OCI-LY7 (cell line): ENCODE data around the gene TEX29. TPM values are rescaled to one million over a fixed set of nuclear protein-coding genes. Genes with fewer than 3 reads are reported as not detected.

Source experiments
- BruUV-seq: library from RNA; stranded (reverse); fragments of 400-500 nt; replicated peaks from 2 replicates; lab custom pipeline; 2021; lab: Mats Ljungman, UMichigan
- CTCF ChIA-PET: fragments of 300-600 bp; sonication (Branson Sonifier 250); formaldehyde crosslinking; loops from one replicate; lab custom pipeline; 2022; ENCODE audit warnings: antibody characterized with exemption; ENCODE audit not compliant: unreplicated experiment; lab: Charles Lee
- POLR2A ChIA-PET: fragments of 300-600 bp; sonication (Branson Sonifier 250); formaldehyde crosslinking; loops from one replicate; lab custom pipeline; 2022; ENCODE audit warnings: antibody characterized with exemption; lab: Charles Lee
- DNase-seq: peaks from one replicate; pipeline ENCODE4 v3.0.0-alpha.2; 2015; ENCODE audit warnings: low spot score
- H2AFZ ChIP-seq: fragments of 200-600 bp; sonication (generic), shearing (Covaris generic); 2 replicates; pipeline ENCODE4 v1.6.1; 2014; ENCODE audit warnings: mild to moderate bottlenecking, antibody characterized with exemption, low read length, moderate library complexity
- H3K27ac ChIP-seq: fragments of 200-600 bp; sonication (generic); 2 replicates; pipeline ENCODE4 v1.5.1; 2014; ENCODE audit warnings: mixed run types, low read depth, mild to moderate bottlenecking, moderate library complexity, low read length, inconsistent platforms; ENCODE audit not compliant: poor library complexity, severe bottlenecking
- H3K36me3 ChIP-seq: fragments of 200-600 bp; sonication (generic); 2 replicates; pipeline ENCODE4 v1.6.1; 2014; ENCODE audit warnings: mild to moderate bottlenecking, antibody characterized with exemption, low read length, moderate library complexity, mixed read lengths; ENCODE audit not compliant: insufficient read depth
- H3K4me1 ChIP-seq: fragments of 200-600 bp; sonication (generic); 2 replicates; pipeline ENCODE4 v1.5.1; 2014; ENCODE audit warnings: mild to moderate bottlenecking, low read length; ENCODE audit not compliant: insufficient read depth, poor library complexity, severe bottlenecking
- H3K4me2 ChIP-seq: fragments of 200-600 bp; sonication (generic); 2 replicates; pipeline ENCODE4 v1.6.1; 2014; ENCODE audit warnings: mild to moderate bottlenecking, low read length
- H3K4me3 ChIP-seq: fragments of 200-600 bp; sonication (generic); 2 replicates; pipeline ENCODE4 v1.5.1; 2014; ENCODE audit warnings: mild to moderate bottlenecking, low read depth, low read length; ENCODE audit not compliant: poor library complexity, severe bottlenecking
- H3K79me2 ChIP-seq: fragments of 200-600 bp; sonication (generic); 2 replicates; pipeline ENCODE4 v1.6.1; 2016; ENCODE audit warnings: low read depth, mild to moderate bottlenecking, low read length, moderate library complexity, mixed read lengths; ENCODE audit not compliant: insufficient read depth
- H3K9me2 ChIP-seq: fragments of 200-600 bp; sonication (generic); 2 replicates; pipeline ENCODE4 v1.6.1; 2016; ENCODE audit warnings: mild to moderate bottlenecking, low read length, mixed read lengths; ENCODE audit not compliant: insufficient read depth
- H3K9me3 ChIP-seq: fragments of 200-600 bp; sonication (generic); 2 replicates; pipeline ENCODE4 v1.6.1; 2014; ENCODE audit warnings: mild to moderate bottlenecking, mixed run types, low read length, mixed read lengths
- H4K20me1 ChIP-seq: fragments of 200-600 bp; sonication (generic); 2 replicates; pipeline ENCODE4 v1.6.1; 2014; ENCODE audit warnings: mild to moderate bottlenecking, antibody characterized with exemption, low read length, moderate library complexity, mixed read lengths; ENCODE audit not compliant: insufficient read depth
- EZH2phosphoT487 ChIP-seq: fragments of 200-600 bp; sonication (generic); IDR thresholded peaks from 2 replicates; pipeline ENCODE4 v1.6.1; 2018; ENCODE audit warnings: low read depth, borderline replicate concordance, mild to moderate bottlenecking, mixed run types, antibody characterized with exemption, low read length, moderate library complexity, mixed read lengths
- intact Hi-C: fragments of 100-400 bp; cut with micrococcal nuclease; formaldehyde crosslinking; loops from one replicate; pipeline ENCODE4 v1.10.0; 2022; ENCODE audit not compliant: unreplicated experiment
- total RNA-seq, 2 experiments: library from RNA; depleted of rRNA in 1 of 2; stranded (reverse); fragments of >200 nt in 1 of 2; shearing (Covaris generic) in 1 of 2; gene quantifications; 2 replicates each; pipeline ENCODE4 v1.2.3, GENCODE V29; 2014 to 2022
- TF ChIP-seq, protein P1 (sequence below): fragments of 200-600 bp; sonication (generic); conservative IDR thresholded peaks from 2 replicates; pipeline ENCODE4 v1.5.1; 2014; ENCODE audit warnings: mild to moderate bottlenecking, antibody characterized with exemption, low read length, moderate library complexity, mixed read lengths

TEX29 gene
- total RNA-seq, 2 experiments from 2014 or later: not detected

DNA sequence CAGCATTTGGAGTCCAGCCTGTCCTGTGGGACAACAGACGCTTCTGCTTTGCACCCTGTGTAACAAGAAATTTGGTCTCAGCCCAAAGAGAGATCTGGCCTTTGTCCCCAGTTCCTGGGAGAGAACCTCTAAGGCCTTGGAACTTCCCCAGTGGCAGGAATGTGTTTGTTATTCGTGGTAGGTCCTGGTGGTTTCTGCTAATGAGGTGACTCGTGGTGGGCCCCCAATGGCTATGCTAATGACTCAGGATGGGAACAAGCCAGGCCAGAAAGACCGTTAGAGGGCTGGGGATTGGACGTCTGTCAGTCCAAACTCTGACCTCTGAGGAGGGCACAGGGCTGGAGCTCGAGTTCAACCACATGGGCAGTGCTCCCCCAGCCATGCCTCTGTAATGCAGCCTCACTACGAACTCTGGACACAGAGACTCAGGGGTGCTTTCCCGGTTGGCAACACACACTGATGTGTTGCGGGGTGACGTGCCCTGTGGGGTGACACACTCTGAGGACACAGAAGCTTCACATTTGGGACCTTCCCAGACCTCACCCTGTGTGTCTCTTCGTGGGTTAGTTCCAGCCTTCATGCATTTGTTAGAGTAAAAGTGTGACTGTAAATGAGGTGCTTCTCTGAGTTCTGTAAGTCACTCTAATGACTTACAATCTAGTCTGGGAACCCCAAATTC, 38.9 kb downstream of the TEX29 start:
- no peaks in the 10 kb centered on the region for H4K20me1 ChIP-seq
- TF ChIP-seq, protein P1, sequence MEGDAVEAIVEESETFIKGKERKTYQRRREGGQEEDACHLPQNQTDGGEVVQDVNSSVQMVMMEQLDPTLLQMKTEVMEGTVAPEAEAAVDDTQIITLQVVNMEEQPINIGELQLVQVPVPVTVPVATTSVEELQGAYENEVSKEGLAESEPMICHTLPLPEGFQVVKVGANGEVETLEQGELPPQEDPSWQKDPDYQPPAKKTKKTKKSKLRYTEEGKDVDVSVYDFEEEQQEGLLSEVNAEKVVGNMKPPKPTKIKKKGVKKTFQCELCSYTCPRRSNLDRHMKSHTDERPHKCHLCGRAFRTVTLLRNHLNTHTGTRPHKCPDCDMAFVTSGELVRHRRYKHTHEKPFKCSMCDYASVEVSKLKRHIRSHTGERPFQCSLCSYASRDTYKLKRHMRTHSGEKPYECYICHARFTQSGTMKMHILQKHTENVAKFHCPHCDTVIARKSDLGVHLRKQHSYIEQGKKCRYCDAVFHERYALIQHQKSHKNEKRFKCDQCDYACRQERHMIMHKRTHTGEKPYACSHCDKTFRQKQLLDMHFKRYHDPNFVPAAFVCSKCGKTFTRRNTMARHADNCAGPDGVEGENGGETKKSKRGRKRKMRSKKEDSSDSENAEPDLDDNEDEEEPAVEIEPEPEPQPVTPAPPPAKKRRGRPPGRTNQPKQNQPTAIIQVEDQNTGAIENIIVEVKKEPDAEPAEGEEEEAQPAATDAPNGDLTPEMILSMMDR: no peak
- TF ChIP-seq EZH2phosphoT487: no peak
- H3K4me2 ChIP-seq: no peak overlapping the region
- no peak overlapping the region for H2AFZ ChIP-seq
- POLR2A ChIA-PET: no interaction called here
- no peak for DNase-seq
- BruUV-seq: no TSS peak
- no peaks in the 10 kb centered on the region for H3K9me2 ChIP-seq
- intact Hi-C loops: no loop called here
- no peaks in the 10 kb centered on the region for H3K79me2 ChIP-seq
- no peaks in the 10 kb centered on the region for H3K4me1 ChIP-seq
- CTCF ChIA-PET: no interaction called here
- no peak overlapping the region for H3K27ac ChIP-seq
- no peaks in the 10 kb centered on the region for H3K36me3 ChIP-seq
- no peaks in the 10 kb centered on the region for H3K9me3 ChIP-seq
- H3K4me3 ChIP-seq: no peak overlapping the region

DNA sequence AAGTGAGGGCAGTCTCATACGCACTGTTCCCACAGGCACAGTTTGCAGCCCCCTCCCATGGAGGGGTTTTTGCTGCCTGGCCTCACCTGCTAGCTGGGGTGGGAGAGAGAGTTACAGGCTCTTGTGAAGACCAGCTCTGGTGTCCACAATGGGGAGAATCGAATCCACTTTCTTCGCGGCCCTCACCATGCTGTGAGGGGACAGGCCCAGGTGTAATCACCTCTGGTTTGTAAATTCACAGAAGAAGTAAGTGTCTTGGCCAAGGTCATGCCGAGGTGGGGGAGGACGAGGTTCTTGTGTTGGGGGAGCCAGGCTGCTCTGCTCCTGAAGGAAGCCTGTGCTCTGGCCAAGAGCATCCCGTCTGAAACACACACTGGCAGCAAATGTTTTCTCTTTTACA, 39.5 kb downstream of the TEX29 start:
- TF ChIP-seq EZH2phosphoT487: no peak
- TF ChIP-seq, protein P1: no peak
- H3K4me2 ChIP-seq: no peak overlapping the region
- no peaks in the 10 kb centered on the region for H3K36me3 ChIP-seq
- BruUV-seq: no TSS peak
- H4K20me1 ChIP-seq: no peaks in the 10 kb centered on the region
- H3K79me2 ChIP-seq: no peaks in the 10 kb centered on the region
- ChIA-PET POLR2A (no interaction called here), CTCF (no interaction called here)
- no peak overlapping the region for H2AFZ ChIP-seq
- H3K9me2 ChIP-seq: no peaks in the 10 kb centered on the region
- no peak for DNase-seq
- H3K9me3 ChIP-seq: no peaks in the 10 kb centered on the region
- no peak overlapping the region for H3K4me3 ChIP-seq
- no peak overlapping the region for H3K27ac ChIP-seq
- intact Hi-C loops: no loop called here
- H3K4me1 ChIP-seq: no peaks in the 10 kb centered on the region

DNA sequence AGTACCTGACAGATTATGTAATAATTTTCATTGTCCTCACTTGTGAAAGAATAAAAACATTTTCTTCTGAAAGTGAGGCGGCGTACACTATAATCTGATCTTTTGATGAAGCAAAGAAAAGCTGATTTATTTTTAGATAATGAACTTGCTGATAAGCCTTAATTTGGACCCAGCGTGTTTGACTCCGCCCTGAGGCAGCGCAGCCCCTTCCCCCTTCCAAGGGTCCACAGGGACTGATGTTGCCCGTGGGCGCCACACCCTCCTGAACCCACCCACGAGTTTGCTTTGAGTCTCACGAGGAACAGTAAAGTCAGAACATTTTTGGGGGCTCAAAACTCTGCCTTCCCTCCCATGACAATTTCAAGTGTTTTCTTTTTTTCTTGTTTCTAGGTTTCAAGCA, 40.0 kb downstream of the TEX29 start:
- no peak overlapping the region for H2AFZ ChIP-seq
- H3K36me3 ChIP-seq: no peaks in the 10 kb centered on the region
- TF ChIP-seq, protein P1: no peak
- TF ChIP-seq EZH2phosphoT487: no peak
- DNase-seq: no peak
- BruUV-seq: no TSS peak
- no peak overlapping the region for H3K4me2 ChIP-seq
- no peaks in the 10 kb centered on the region for H4K20me1 ChIP-seq
- H3K27ac ChIP-seq: no peak overlapping the region
- H3K4me3 ChIP-seq: no peak overlapping the region
- no peaks in the 10 kb centered on the region for H3K9me2 ChIP-seq
- CTCF ChIA-PET: no interaction called here
- POLR2A ChIA-PET: no interaction called here
- H3K79me2 ChIP-seq: no peaks in the 10 kb centered on the region
- H3K4me1 ChIP-seq: no peaks in the 10 kb centered on the region
- no peaks in the 10 kb centered on the region for H3K9me3 ChIP-seq
- intact Hi-C loops: no loop called here
